Uterus (tissue), 4 donors: ENCODE results near the gene ACTN2. TPM values are rescaled to one million over a fixed set of nuclear protein-coding genes. Genes with fewer than 3 reads are reported as not detected.

Experiments
- DNase-seq, 2 donors: peaks; one replicate each; pipeline ENCODE4 v3.0.0-alpha.2; 2019 to 2020
- H3K27ac ChIP-seq, 2 donors: fragments of 200-600 bp; sonication (generic); 1 replicate in 1 of 2; 2 replicates in 1 of 2; pipeline ENCODE4 v1.5.1; 2016 to 2018
- H3K27me3 ChIP-seq, 2 donors: fragments of 200-600 bp; sonication (generic); one replicate each; pipeline ENCODE4 v1.5.1; 2018 to 2019; ENCODE audit warnings: control low read depth in 1 of 2
- H3K36me3 ChIP-seq, 2 donors: fragments of 200-600 bp; sonication (generic); one replicate each; pipeline ENCODE4 v1.5.1; 2019; ENCODE audit warnings: control low read depth in 1 of 2
- H3K4me1 ChIP-seq, 2 donors: fragments of 200-600 bp; sonication (generic); one replicate each; pipeline ENCODE4 v1.5.1; 2018 to 2019; ENCODE audit warnings: control low read depth in 1 of 2
- H3K4me3 ChIP-seq, 2 donors: fragments of 200-600 bp; sonication (generic); 1 replicate in 1 of 2; 2 replicates in 1 of 2; pipeline ENCODE4 v1.5.1; 2018 to 2019; ENCODE audit warnings: mild to moderate bottlenecking in 1 of 2
- H3K9me3 ChIP-seq, 2 donors: fragments of 200-600 bp; sonication (generic); one replicate each; pipeline ENCODE4 v1.5.1; 2019; ENCODE audit warnings: control low read depth in 1 of 2
- CTCF ChIP-seq, 4 experiments: fragments of 200-600 bp in 2 of 4; fragments of 450-650 bp in 2 of 4; sonication (generic) in 2 of 4; IDR thresholded peaks; one replicate each; pipeline ENCODE4 v1.5.1; 2016 to 2019; ENCODE audit warnings: antibody characterized with exemption in 4 of 4, mild to moderate bottlenecking in 2 of 4, moderate library complexity in 1 of 4
- POLR2A ChIP-seq, 2 donors: fragments of 450-650 bp; IDR thresholded peaks; one replicate each; pipeline ENCODE4 v1.6.1; 2016; ENCODE audit warnings: antibody characterized with exemption in 2 of 2, mild to moderate bottlenecking in 1 of 2, moderate library complexity in 1 of 2
- intact Hi-C: fragments of 100-400 bp; cut with DNase I; formaldehyde crosslinking; loops from one replicate; pipeline ENCODE4 v1.15.1; 2023; ENCODE audit warnings: low total_unique reads
- total RNA-seq, 4 donors: library from RNA; depleted of rRNA in 3 of 4; stranded (reverse); fragments of >200 nt in 3 of 4; gene quantifications; one replicate each; pipeline versions ENCODE4 v1.1.0 to v1.2.4, GENCODE V29; 2014 to 2023
- donor health status: DM: yes; HTN: yes; CAD: no.

Gene ACTN2
- total RNA-seq, 4 donors from 2014 or later = 0.29 to 28.9 (median 1.1) TPM

GRCh38 chr1:236762410-236762809, 76.1 kb downstream of the ACTN2 start:
- intact Hi-C loops = no loop called here
- DNase-seq = no peak
- H3K36me3 ChIP-seq = no peaks in the 10 kb centered on the region
- no peaks in the 10 kb centered on the region for H3K4me1 ChIP-seq
- H3K4me3 ChIP-seq = no peak overlapping the region
- no peak overlapping the region for H3K27ac ChIP-seq
- H3K27me3 ChIP-seq = no peaks in the 10 kb centered on the region
- no peaks in the 10 kb centered on the region for H3K9me3 ChIP-seq
- TF ChIP-seq CTCF (IDR thresholded peaks at IDR 0.05) (no peak), POLR2A (IDR thresholded peaks at IDR 0.05) (no peak)

- no peaks in the 10 kb centered on the region for H3K27me3 ChIP-seq
- TF ChIP-seq POLR2A (IDR thresholded peaks at IDR 0.05) (no peak), CTCF (IDR thresholded peaks at IDR 0.05) (no peak)
- H3K9me3 ChIP-seq = no peaks in the 10 kb centered on the region
- no peaks in the 10 kb centered on the region for H3K36me3 ChIP-seq
- no peak for DNase-seq
- no peak overlapping the region for H3K4me3 ChIP-seq
- H3K27ac ChIP-seq = no peak overlapping the region
- intact Hi-C loops = no loop called here
- H3K4me1 ChIP-seq = no peaks in the 10 kb centered on the region
These were observed 79.5 kb downstream of the ACTN2 start for GRCh38 chr1:236765831-236766230.

GRCh38 chr1:236766506-236766905, 80.2 kb downstream of the ACTN2 start:
- H3K27me3 ChIP-seq = no peaks in the 10 kb centered on the region
- no peak overlapping the region for H3K27ac ChIP-seq
- DNase-seq = no peak
- H3K36me3 ChIP-seq = no peaks in the 10 kb centered on the region
- no peaks in the 10 kb centered on the region for H3K9me3 ChIP-seq
- H3K4me1 ChIP-seq = no peaks in the 10 kb centered on the region
- H3K4me3 ChIP-seq = no peak overlapping the region
- TF ChIP-seq CTCF (IDR thresholded peaks at IDR 0.05) (no peak), POLR2A (IDR thresholded peaks at IDR 0.05) (no peak)
- intact Hi-C loops = no loop called here

GRCh38 chr1:236767276-236767675, 81.0 kb downstream of the ACTN2 start:
- H3K27me3 ChIP-seq = no peaks in the 10 kb centered on the region
- no peaks in the 10 kb centered on the region for H3K9me3 ChIP-seq
- H3K4me3 ChIP-seq = no peak overlapping the region
- H3K27ac ChIP-seq = no peak overlapping the region
- no peaks in the 10 kb centered on the region for H3K4me1 ChIP-seq
- intact Hi-C loops = no loop called here
- no peaks in the 10 kb centered on the region for H3K36me3 ChIP-seq
- DNase-seq = no peak
- TF ChIP-seq POLR2A (IDR thresholded peaks at IDR 0.05) = no peak
- TF ChIP-seq CTCF (IDR thresholded peaks at IDR 0.05) = no peak

- H3K27ac ChIP-seq = no peak overlapping the region
- DNase-seq = no peak
- intact Hi-C loops = no loop called here
- H3K4me1 ChIP-seq = no peaks in the 10 kb centered on the region
- no peaks in the 10 kb centered on the region for H3K9me3 ChIP-seq
- no peaks in the 10 kb centered on the region for H3K27me3 ChIP-seq
- H3K4me3 ChIP-seq = no peak overlapping the region
- no peaks in the 10 kb centered on the region for H3K36me3 ChIP-seq
- TF ChIP-seq POLR2A (IDR thresholded peaks at IDR 0.05) = no peak
- no peak for TF ChIP-seq CTCF (IDR thresholded peaks at IDR 0.05)
These were observed 82.3 kb downstream of the ACTN2 start for GRCh38 chr1:236768601-236769000.
